ENCODE results near the gene ARL6IP5. TPM values are rescaled to one million over a fixed set of nuclear protein-coding genes. Genes with fewer than 3 reads are reported as not detected.

The ARL6IP5 gene
- total RNA-seq, 1 experiment from 2014 or later, result 30.0 TPM

- Histone ChIP-seq H3K4me2 (ENCODE audit: low read length) (peak within 1 kb of the TSS; percentile 27; the same call in 1 of the 2 replicates), H3K4me3 (replicated peaks in 1 of 2; ENCODE audit: low read depth in 1 of 2, low read length in 2 of 2) (no peak within 1 kb of the TSS)
- TF ChIP-seq ZNF274 (IDR thresholded peaks at IDR 0.05; ENCODE audit: low read depth, low read length) (no peak), FOSL1 (IDR thresholded peaks at IDR 0.05; ENCODE audit: low read depth) (no peak), CBX3 (IDR thresholded peaks at IDR 0.05; ENCODE audit: low read depth) (no peak), ELF1 (IDR thresholded peaks at IDR 0.05; ENCODE audit: borderline replicate concordance, low read depth) (no peak), SP1 (IDR thresholded peaks at IDR 0.05; ENCODE audit: low read depth) (no peak), EGR1 (IDR thresholded peaks at IDR 0.05; ENCODE audit: low read depth) (no peak), YY1 (IDR thresholded peaks at IDR 0.05; ENCODE audit: extremely low read depth, insufficient replicate concordance, low read depth, low read length) (no peak), ZFX (IDR thresholded peaks at IDR 0.05) (no peak), TCF7L2 (IDR thresholded peaks at IDR 0.05; ENCODE audit: borderline replicate concordance, extremely low read depth, insufficient read depth, insufficient read length) (no peak), POLR2AphosphoS5 (IDR thresholded peaks at IDR 0.05; ENCODE audit: low read depth, low read length) (no peak), JUND (IDR thresholded peaks at IDR 0.05) (no peak), SRF (IDR thresholded peaks at IDR 0.05; ENCODE audit: low read depth) (no peak), POLR2A (IDR thresholded peaks at IDR 0.05; ENCODE audit: borderline replicate concordance, extremely low read depth, insufficient read depth, insufficient read length) (no peak)
Measured at GRCh38 chr3:69122403-69122802, 37.7 kb downstream of the ARL6IP5 start, which contains the start of gene LMOD3. Gene LMOD3, minus strand, starts transcription at chr3:69122595. Its CDS starts 209 bp downstream, at chr3:69122386.

DNA sequence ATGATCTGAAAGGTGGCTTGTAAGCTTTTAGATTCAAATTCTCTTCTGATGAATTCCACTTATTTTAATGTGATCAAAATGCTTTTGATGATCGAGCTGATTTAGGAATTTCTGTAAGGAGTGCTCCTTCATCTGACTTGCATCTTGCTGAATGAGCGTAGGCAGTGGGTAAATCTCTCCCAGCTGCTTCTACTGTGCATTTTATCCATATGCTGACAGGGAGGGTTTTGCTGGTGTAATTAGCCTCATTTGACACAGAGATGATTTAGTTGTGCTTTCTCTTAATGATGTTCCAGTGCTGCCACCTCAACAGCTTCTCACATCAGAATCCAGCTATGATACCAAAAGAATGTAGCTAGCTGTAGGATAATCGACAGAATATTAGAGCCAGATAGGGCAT, 41.5 kb downstream of the ARL6IP5 start:
- no TSS peak for BruUV-seq (replicated peaks)
- Histone ChIP-seq H2AFZ (ENCODE audit: low read depth, low read length, poor library complexity, severe bottlenecking) (no peak overlapping the region), H3K4me3 (replicated peaks in 1 of 2; ENCODE audit: low read depth in 1 of 2, low read length in 2 of 2) (no peak overlapping the region), H3K36me3 (ENCODE audit: control insufficient read depth in 1 of 2, insufficient read depth in 2 of 2, low read length in 2 of 2) (no peaks in the 10 kb centered on the region), H3K27me3 (ENCODE audit: insufficient read depth, low read length) (no peaks in the 10 kb centered on the region), H3K9me3 (ENCODE audit: control insufficient read depth in 1 of 2, insufficient read depth in 1 of 2, low read depth in 1 of 2, low read length in 2 of 2) (no peaks in the 10 kb centered on the region), H3K27ac (ENCODE audit: low read depth, low read length) (no peak overlapping the region), H3K79me2 (ENCODE audit: insufficient read depth, low read length) (no peaks in the 10 kb centered on the region), H4K20me1 (ENCODE audit: insufficient read depth) (no peaks in the 10 kb centered on the region), H3K4me1 (ENCODE audit: control insufficient read depth in 1 of 2, insufficient read depth in 2 of 2, low read length in 2 of 2) (peaks cover 0 to 3% of the 10 kb centered on the region in 2 experiments; a peak in 1 of 4 replicates), H3K4me2 (ENCODE audit: low read length) (no peak overlapping the region), H3K9ac (ENCODE audit: low read length) (no peak overlapping the region), H3K9me2 (ENCODE audit: insufficient read depth) (no peaks in the 10 kb centered on the region)
- ChIA-PET RAD21 (ENCODE audit: low non-redundant PET in 1 of 2, low total read pairs in 2 of 2, uncharacterized antibody in 2 of 2, unreplicated experiment in 2 of 2) (no interaction called here), POLR2A (no interaction called here), CTCF (no interaction called here)
- intact Hi-C loops (cut with micrococcal nuclease), result no loop called here
- no peak for DNase-seq (ENCODE audit: low read depth, low spot score)
- TF ChIP-seq CTCF (IDR thresholded peaks at IDR 0.05 in 2 of 3, conservative IDR thresholded peaks at IDR 0.05 in 1 of 3; ENCODE audit: borderline replicate concordance in 1 of 3, insufficient read depth in 1 of 3, low read depth in 2 of 3, low read length in 2 of 3) (no peak), EZH2 (IDR thresholded peaks at IDR 0.05) (no peak), ZFX (IDR thresholded peaks at IDR 0.05) (no peak)
- no peak for ATAC-seq

More at GRCh38 chr3:69122403-69122802, 37.7 kb downstream of the ARL6IP5 start, which contains the start of gene LMOD3:
- CTCF ChIA-PET, result no interaction called here
- intact Hi-C loops (cut with micrococcal nuclease), result loop anchor here (5.0 kb wide), 1 partner anchor 825 kb away; no protein-coding TSS in a partner anchor
- no peak for ATAC-seq
- Histone ChIP-seq H3K27me3 (ENCODE audit: insufficient read depth, low read length) (no peaks in the 10 kb centered on the region), H3K27ac (ENCODE audit: low read depth, low read length) (no peak within 1 kb of the TSS), H3K36me3 (ENCODE audit: control insufficient read depth in 1 of 2, insufficient read depth in 2 of 2, low read length in 2 of 2) (no peaks in the 10 kb centered on the region), H3K9me2 (ENCODE audit: insufficient read depth) (no peaks in the 10 kb centered on the region), H3K9ac (ENCODE audit: low read length) (no peak within 1 kb of the TSS), H3K4me1 (ENCODE audit: control insufficient read depth in 1 of 2, insufficient read depth in 2 of 2, low read length in 2 of 2) (peaks cover 0 to 3% of the 10 kb centered on the region in 2 experiments; a peak in 1 of 4 replicates), H4K20me1 (ENCODE audit: insufficient read depth) (no peaks in the 10 kb centered on the region), H3K9me3 (ENCODE audit: control insufficient read depth in 1 of 2, insufficient read depth in 1 of 2, low read depth in 1 of 2, low read length in 2 of 2) (no peaks in the 10 kb centered on the region), H2AFZ (ENCODE audit: low read depth, low read length, poor library complexity, severe bottlenecking) (peak within 1 kb of the TSS; percentile 87), H3K79me2 (ENCODE audit: insufficient read depth, low read length) (no peaks in the 10 kb centered on the region)
- BruUV-seq (replicated peaks), result no TSS peak
- POLR2A ChIA-PET, result interaction anchor here (1.4 kb wide), 1 partner anchor 8 kb away, joined by 3 read pairs; no protein-coding TSS in a partner anchor
- DNase-seq (ENCODE audit: low read depth, low spot score), result no peak
- RAD21 ChIA-PET (ENCODE audit: low non-redundant PET in 1 of 2, low total read pairs in 2 of 2, uncharacterized antibody in 2 of 2, unreplicated experiment in 2 of 2), result no interaction called here

Measured in HCT116 (cell line).